HG03378 (cell line): ENCODE data around the gene GNE.
A peak's percentile ranks its signal among the peaks of the same experiment; 100 is the strongest.
"Not testable (repeated sequence)": the region's sequence is repeated elsewhere in the genome, so short reads cannot be mapped to it uniquely, and the experiment has no call there.

ENCODE experiments used
- ATAC-seq: cut with Tn5 transposase; IDR thresholded peaks from one replicate; pipeline ENCODE4 v1.9.1; 2021; ENCODE audit warnings: mild to moderate bottlenecking, moderate library complexity; ENCODE audit not compliant: unreplicated experiment

The GNE gene

GRCh38 chr9:36211510-36211909, 46.7 kb downstream of the GNE start:
- ATAC-seq, result no peak

DNA sequence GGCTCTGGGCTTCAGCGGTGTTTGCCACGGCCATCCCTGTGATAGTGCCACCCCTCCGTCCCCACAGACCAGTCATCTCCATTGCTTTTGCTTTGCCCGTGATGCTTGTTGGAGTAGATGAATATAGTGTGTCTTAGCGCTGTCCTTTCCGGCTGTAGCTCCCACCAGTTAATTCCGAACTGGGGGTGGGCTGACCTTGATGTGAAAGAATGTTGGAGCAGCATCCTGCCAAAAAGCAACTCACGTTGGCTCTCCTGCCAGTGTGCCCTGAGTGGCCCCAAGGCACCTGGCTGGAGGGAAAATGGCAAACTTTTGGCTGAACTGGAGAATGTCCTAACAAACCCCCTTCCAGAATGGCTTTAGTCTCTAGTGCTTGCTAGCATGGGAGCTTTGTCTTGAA, 47.5 kb downstream of the GNE start:
- ATAC-seq, result no peak

DNA sequence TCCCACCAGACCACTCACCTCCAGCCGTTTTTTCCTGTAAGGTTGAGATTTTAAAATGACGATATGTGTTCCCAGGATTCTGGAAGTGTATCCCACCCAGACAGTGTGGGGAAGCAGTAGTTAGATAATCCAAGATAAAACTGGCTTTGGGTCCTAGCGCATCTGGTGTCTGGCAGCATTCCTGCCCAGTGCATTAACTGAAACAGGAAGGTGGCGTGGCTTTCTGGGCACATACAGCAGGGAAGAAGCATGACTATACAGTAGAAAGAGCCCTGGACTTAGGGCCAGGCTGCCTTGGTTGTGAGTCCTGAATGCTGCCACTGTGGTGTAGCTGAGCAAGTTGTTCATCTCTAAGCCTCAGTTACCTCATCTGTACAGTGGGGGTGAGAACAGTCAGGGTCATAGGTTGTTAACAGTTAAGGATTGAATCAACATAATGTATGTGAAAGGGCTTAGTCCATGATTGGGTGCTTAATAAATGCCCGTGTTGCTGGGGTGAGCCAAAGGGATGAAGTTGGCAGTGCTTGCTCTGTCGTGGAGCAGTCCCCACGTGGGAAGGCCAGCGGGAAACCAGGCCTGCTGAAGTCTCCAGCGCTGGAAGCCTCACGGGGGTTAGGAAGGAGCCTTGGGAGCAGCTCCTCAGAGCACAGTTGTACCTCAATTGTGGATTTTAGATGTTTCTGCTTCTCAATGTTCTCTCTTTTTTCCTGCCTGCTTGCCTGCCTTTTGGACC, 49.6 kb downstream of the GNE start:
- ATAC-seq, result no peak

GRCh38 chr9:36207546-36208012, 50.7 kb downstream of the GNE start:
- no peak for ATAC-seq

GRCh38 chr9:36207016-36207415, 51.2 kb downstream of the GNE start:
- no peak for ATAC-seq

GRCh38 chr9:36204906-36205547, 53.2 kb downstream of the GNE start:
- ATAC-seq, result no peak

- no peak for ATAC-seq
Observed at GRCh38 chr9:36194326-36195000, 63.8 kb downstream of the GNE start.

DNA sequence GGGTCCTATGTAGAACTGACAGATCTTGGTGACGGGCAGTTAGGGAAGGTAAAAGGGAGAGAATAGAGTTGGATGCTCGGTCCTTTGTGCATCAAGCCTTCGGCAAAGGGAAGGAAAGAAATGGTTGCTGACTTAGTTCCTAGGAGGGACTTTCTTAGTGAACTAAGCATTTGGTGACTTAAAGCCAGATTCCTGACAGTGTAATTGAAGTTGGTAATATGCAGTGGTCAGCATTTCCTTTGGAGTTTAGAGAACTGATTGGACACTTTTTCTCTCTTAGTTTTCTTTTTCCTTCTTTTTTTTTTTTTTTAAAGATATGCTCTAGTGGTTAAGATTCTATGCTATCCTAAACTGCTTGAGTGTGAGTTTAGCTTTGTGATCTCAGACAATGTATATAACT, 65.2 kb downstream of the GNE start:
- ATAC-seq, result no peak

GRCh38 chr9:36192196-36192595, 66.1 kb downstream of the GNE start:
- no peak for ATAC-seq

GRCh38 chr9:36191686-36192085, 66.6 kb downstream of the GNE start:
- no peak for ATAC-seq

GRCh38 chr9:36191290-36191645, 67.0 kb downstream of the GNE start:
- no peak for ATAC-seq

GRCh38 chr9:36190388-36191289, 67.6 kb downstream of the GNE start, which contains the start of gene CLTA:
Gene CLTA (plus strand): TSS chr9:36190921. CDS start chr9:36191057, 136 bp downstream.
- peak; percentile 95 for ATAC-seq

DNA sequence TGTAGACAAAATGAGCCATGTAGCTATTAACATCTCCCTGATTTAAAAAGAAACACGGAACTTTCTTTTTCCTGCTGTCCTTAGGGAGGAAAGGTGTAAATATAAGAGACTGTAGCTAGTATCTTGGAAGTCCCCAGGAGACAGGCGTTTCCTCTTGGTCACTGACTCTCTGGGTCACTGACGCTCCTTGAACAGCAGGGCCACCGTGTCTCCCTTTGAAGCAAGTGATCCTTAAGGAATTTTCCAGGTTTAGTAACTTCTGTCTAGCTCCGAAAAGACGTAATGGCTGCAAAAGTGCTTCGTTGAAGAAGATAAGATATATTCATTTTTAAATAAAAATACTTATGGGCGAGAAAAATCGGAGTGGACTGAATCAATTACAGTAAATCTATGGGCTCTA, 68.3 kb downstream of the GNE start:
- no peak for ATAC-seq

DNA sequence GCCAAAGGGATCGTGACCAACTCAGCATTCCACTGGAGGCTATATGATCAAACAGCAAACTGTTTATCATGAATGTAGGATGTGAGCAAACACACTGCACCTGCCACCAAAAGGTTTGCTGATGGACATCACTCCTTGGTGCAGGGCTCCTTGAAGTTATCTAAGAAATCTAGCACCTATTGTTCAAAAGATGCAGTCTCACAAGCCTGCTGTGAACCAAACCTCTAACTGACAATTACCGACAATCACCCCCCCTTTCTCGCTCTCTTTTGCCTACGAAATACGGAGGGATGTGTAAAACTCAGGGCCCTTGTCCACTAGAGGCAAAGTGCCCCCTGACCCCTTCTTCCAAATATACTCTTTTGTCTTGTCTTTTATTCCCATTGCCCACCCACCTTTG, 70.0 kb downstream of the GNE start:
- no peak for ATAC-seq

DNA sequence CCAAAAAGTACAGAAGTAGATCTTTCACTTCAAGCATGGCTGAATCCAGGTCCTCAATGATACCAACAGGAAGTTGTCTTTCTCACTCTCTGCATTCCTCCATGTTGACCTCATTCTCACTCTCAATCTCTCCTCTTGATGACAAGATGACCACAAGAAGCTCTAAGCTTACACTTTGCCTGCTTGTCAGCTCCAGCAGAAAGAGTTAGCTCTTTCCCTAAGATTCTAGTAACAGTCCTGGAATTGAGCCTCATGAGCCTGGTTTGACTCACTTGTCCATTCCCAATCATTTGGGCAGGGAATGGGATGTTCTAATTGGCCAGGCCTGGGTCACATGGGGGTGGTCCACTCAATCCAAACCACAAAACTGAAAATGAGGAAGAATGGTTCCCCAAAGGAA, 70.8 kb downstream of the GNE start:
- no peak for ATAC-seq

DNA sequence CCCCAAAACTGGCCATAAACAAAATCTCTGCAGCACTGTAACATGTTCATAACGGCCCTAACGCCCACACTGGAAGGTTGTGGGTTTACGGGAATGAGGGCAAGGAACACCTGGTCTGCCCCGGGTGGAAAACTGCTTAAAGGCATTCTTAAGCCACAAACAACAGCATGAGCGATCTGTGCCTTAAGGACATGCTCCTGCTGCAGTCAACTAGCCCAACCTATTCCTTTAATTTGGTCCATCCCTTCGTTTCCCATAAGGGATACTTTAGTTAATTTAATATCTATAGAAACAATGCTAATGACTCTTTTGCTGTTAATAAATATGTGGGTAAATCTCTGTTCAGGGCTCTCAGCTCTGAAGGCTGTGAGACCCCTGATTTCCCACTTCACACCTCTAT, 78.0 kb downstream of the GNE start:
- ATAC-seq, result not testable (repeated sequence)

DNA sequence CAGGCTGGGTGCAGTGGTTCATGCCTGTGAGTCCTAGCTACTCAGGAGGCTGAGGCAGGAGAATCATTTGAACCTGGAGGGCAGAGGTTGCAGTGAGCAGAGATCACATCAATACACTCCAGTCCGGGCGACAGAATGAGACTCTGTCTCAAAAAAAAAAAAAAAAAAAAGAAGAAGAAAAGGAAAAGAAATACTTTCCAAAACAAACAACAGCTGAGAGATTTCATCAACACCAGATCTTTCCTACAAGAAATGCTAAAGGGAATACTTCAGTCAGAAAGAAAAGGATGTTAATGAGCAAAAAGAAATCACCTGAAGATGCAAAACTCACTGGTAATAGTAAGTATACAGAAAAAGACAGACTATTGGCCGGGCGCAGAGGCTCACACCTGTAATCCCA, 80.7 kb downstream of the GNE start:
- no peak for ATAC-seq

- not testable (repeated sequence) for ATAC-seq
Observed at GRCh38 chr9:36176496-36176895, 81.8 kb downstream of the GNE start.

- not testable (repeated sequence) for ATAC-seq
Observed at GRCh38 chr9:36175209-36175608, 83.0 kb downstream of the GNE start.

- ATAC-seq, result no peak
Observed at GRCh38 chr9:36174731-36175130, 83.5 kb downstream of the GNE start.

GRCh38 chr9:36174271-36174670, 84.0 kb downstream of the GNE start:
- ATAC-seq, result no peak
